Mesenchymal stem cell (in vitro differentiated cells and primary cell): Measurements from ENCODE around the gene CROT.
A peak's percentile ranks its signal among the peaks of the same experiment; 100 is the strongest.

Experiments
- DNase-seq: peaks from one replicate; pipeline ENCODE4 v3.0.0-alpha.2; 2013
- H2AFZ ChIP-seq: one replicate; pipeline ENCODE4 v1.6.1; 2013; ENCODE audit warnings: low read depth, mild to moderate bottlenecking, control low read depth, inconsistent platforms, low read length, moderate library complexity
- H2AK5ac ChIP-seq: 2 replicates; pipeline ENCODE4 v1.6.1; 2013; ENCODE audit warnings: low read length, moderate library complexity, mild to moderate bottlenecking, inconsistent platforms; ENCODE audit not compliant: severe bottlenecking
- H2BK120ac ChIP-seq: one replicate; pipeline ENCODE4 v1.6.1; 2013; ENCODE audit warnings: low read depth, mild to moderate bottlenecking, inconsistent platforms, low read length, moderate library complexity
- H2BK12ac ChIP-seq, 2 experiments: one replicate each; pipeline ENCODE4 v1.6.1; 2013; ENCODE audit warnings: inconsistent platforms in 2 of 2, low read length in 2 of 2, mild to moderate bottlenecking in 2 of 2, moderate library complexity in 2 of 2, control low read depth in 1 of 2
- H2BK15ac ChIP-seq: one replicate; pipeline ENCODE4 v1.6.1; 2013; ENCODE audit warnings: mild to moderate bottlenecking, low read depth, inconsistent platforms; ENCODE audit not compliant: poor library complexity, severe bottlenecking
- H2BK5ac ChIP-seq: 2 replicates; pipeline ENCODE4 v1.6.1; 2013; ENCODE audit warnings: low read depth, mild to moderate bottlenecking, low read length, control low read depth, inconsistent platforms; ENCODE audit not compliant: poor library complexity, severe bottlenecking
- H3K14ac ChIP-seq, 2 experiments: one replicate each; pipeline ENCODE4 v1.6.1; 2013; ENCODE audit warnings: inconsistent platforms in 2 of 2, low read length in 2 of 2, control low read depth in 1 of 2, mild to moderate bottlenecking in 1 of 2, moderate library complexity in 1 of 2
- H3K18ac ChIP-seq, 2 experiments: one replicate each; pipeline ENCODE4 v1.6.1; 2013; ENCODE audit warnings: inconsistent platforms in 2 of 2, low read length in 2 of 2, control low read depth in 1 of 2, low read depth in 1 of 2, mild to moderate bottlenecking in 1 of 2
- H3K23ac ChIP-seq, 2 experiments: one replicate each; pipeline ENCODE4 v1.6.1; 2013; ENCODE audit warnings: inconsistent platforms in 2 of 2, low read length in 2 of 2, mild to moderate bottlenecking in 2 of 2, moderate library complexity in 2 of 2, control low read depth in 1 of 2
- H3K27ac ChIP-seq: 2 replicates; pipeline ENCODE4 v1.5.1; 2013; ENCODE audit warnings: mild to moderate bottlenecking, moderate library complexity, low read length, control low read depth, inconsistent platforms; ENCODE audit not compliant: poor library complexity, severe bottlenecking
- H3K27me3 ChIP-seq, 2 experiments: 2 replicates each; pipeline versions ENCODE4 v1.6.1 to v1.7.0; 2013; ENCODE audit warnings: low read length in 2 of 2, mild to moderate bottlenecking in 2 of 2, moderate library complexity in 2 of 2, control low read depth in 1 of 2, inconsistent platforms in 1 of 2; ENCODE audit not compliant: control insufficient read depth in 1 of 2, insufficient read depth in 1 of 2
- H3K36me3 ChIP-seq, 2 experiments: 2 replicates each; pipeline versions ENCODE4 v1.6.1 to v1.7.0; 2013; ENCODE audit warnings: low read length in 2 of 2, control low read depth in 1 of 2, inconsistent platforms in 1 of 2, low read depth in 1 of 2, mild to moderate bottlenecking in 1 of 2; ENCODE audit not compliant: insufficient read depth in 2 of 2, control insufficient read depth in 1 of 2
- H3K4ac ChIP-seq, 2 experiments: one replicate each; pipeline ENCODE4 v1.6.1; 2013; ENCODE audit warnings: inconsistent platforms in 2 of 2, low read length in 2 of 2, mild to moderate bottlenecking in 2 of 2, moderate library complexity in 2 of 2, control low read depth in 1 of 2, low read depth in 1 of 2
- H3K4me1 ChIP-seq: 2 replicates; pipeline ENCODE4 v1.6.1; 2013; ENCODE audit warnings: low read depth, low read length, control low read depth; ENCODE audit not compliant: control insufficient read depth, insufficient read depth
- H3K4me2 ChIP-seq: 2 replicates; pipeline ENCODE4 v1.6.1; 2013; ENCODE audit warnings: low read length, mild to moderate bottlenecking, inconsistent platforms; ENCODE audit not compliant: poor library complexity, severe bottlenecking
- H3K4me3 ChIP-seq, 2 experiments: 2 replicates each; pipeline versions ENCODE4 v1.5.1 to v1.7.0; 2013; ENCODE audit warnings: low read length in 2 of 2, mild to moderate bottlenecking in 2 of 2, control low read depth in 1 of 2, low read depth in 1 of 2; ENCODE audit not compliant: insufficient read depth in 1 of 2
- H3K79me1 ChIP-seq: replicated peaks from 2 replicates; pipeline ENCODE4 v1.6.1; 2013; ENCODE audit warnings: mild to moderate bottlenecking, control low read depth, low read length, inconsistent platforms; ENCODE audit not compliant: poor library complexity, severe bottlenecking
- H3K9ac ChIP-seq: 2 replicates; pipeline ENCODE4 v1.7.0; 2013; ENCODE audit warnings: mild to moderate bottlenecking, low read length, moderate library complexity
- H3K9me3 ChIP-seq: 2 replicates; pipeline ENCODE4 v1.7.0; 2013; ENCODE audit warnings: mild to moderate bottlenecking, low read length; ENCODE audit not compliant: control insufficient read depth
- H4K8ac ChIP-seq: one replicate; pipeline ENCODE4 v1.6.1; 2013; ENCODE audit warnings: inconsistent platforms, mild to moderate bottlenecking, low read length, moderate library complexity
- H4K91ac ChIP-seq: one replicate; pipeline ENCODE4 v1.6.1; 2013; ENCODE audit warnings: mild to moderate bottlenecking, low read length, inconsistent platforms
- WGBS: methylation state at CpG from one replicate; pipeline ENCODE4 v1.1.7; 2013; ENCODE audit warnings: mixed read lengths; 5-methylcytosine and 5-hydroxymethylcytosine counted together

CROT gene

DNA sequence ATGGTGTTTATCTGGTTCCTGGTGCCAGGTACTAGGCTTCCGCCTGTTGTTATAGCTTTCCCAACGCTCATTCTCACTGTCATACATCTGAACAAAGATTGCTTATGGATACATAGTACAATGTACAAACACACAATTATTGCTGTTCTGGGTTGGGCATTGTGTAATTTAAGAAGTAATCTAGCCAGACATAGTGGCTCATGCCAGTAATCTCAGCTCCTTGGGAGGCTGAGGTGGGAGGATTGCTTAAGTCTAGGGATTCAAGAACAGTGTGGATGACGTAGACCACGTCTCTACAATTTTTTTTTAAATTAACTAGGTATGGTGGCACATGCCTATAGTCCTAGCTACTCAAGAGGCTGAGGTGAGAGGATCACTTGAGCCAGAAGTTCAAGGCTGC is 9.3 kb upstream of the CROT start:
- peaks cover 5% of the 10 kb centered on the region for H3K79me1 ChIP-seq
- H3K4me1 ChIP-seq: no peaks in the 10 kb centered on the region
- H3K36me3 ChIP-seq: peaks cover 4 to 7% of the 10 kb centered on the region in 2 experiments
- no peak overlapping the region for H2AFZ ChIP-seq
- no peak overlapping the region for H3K9ac ChIP-seq
- 100% methylated on average over 3 of the region's 4 CpGs for WGBS
- H2BK120ac ChIP-seq: no peak overlapping the region
- no peak overlapping the region for H3K18ac ChIP-seq
- H3K14ac ChIP-seq: no peak overlapping the region
- no peak overlapping the region for H2BK12ac ChIP-seq
- no peak overlapping the region for H2BK15ac ChIP-seq
- no peak overlapping the region for H4K8ac ChIP-seq
- no peak overlapping the region for H3K23ac ChIP-seq
- H3K9me3 ChIP-seq: no peaks in the 10 kb centered on the region
- H4K91ac ChIP-seq: no peak overlapping the region
- no peak overlapping the region for H2BK5ac ChIP-seq
- H3K4me3 ChIP-seq: no peak overlapping the region
- H2AK5ac ChIP-seq: no peak overlapping the region
- H3K27me3 ChIP-seq: no peaks in the 10 kb centered on the region
- H3K4me2 ChIP-seq: no peak overlapping the region
- no peak overlapping the region for H3K4ac ChIP-seq
- H3K27ac ChIP-seq: no peak overlapping the region
- DNase-seq: no peak

DNA sequence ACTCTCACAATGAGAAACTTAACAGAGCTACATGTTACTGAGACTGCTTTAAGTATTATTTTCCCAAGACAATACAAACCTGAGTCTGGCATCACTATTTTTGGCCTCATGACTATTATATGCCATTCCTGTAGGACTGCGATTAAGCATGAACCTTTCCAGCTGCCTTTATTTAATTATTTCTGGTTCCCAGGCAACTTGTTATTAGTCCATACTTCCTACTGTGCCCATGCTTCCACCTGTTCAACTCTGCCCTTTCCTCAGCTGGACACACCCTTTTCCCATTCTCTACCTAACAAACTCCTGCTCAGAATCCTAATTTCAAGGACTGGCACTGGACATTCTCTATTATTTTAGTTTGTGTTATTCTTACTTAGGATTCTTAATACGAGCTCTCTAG is 8.1 kb upstream of the CROT start:
- H3K23ac ChIP-seq: no peak overlapping the region
- peaks cover 8 to 10% of the 10 kb centered on the region in 2 experiments for H3K36me3 ChIP-seq
- no peak overlapping the region for H3K4me3 ChIP-seq
- no peak overlapping the region for H3K14ac ChIP-seq
- H3K18ac ChIP-seq: no peak overlapping the region
- no peak overlapping the region for H2BK5ac ChIP-seq
- H3K79me1 ChIP-seq: peaks cover 9% of the 10 kb centered on the region
- H3K9me3 ChIP-seq: no peaks in the 10 kb centered on the region
- H2AFZ ChIP-seq: no peak overlapping the region
- no peak overlapping the region for H3K4ac ChIP-seq
- no peak overlapping the region for H3K4me2 ChIP-seq
- no peak overlapping the region for H4K8ac ChIP-seq
- H2BK120ac ChIP-seq: no peak overlapping the region
- H3K9ac ChIP-seq: no peak overlapping the region
- no peak overlapping the region for H2BK15ac ChIP-seq
- no peaks in the 10 kb centered on the region for H3K27me3 ChIP-seq
- WGBS: 96% methylated on average over 1 of the region's 2 CpGs
- no peak overlapping the region for H4K91ac ChIP-seq
- H3K4me1 ChIP-seq: no peaks in the 10 kb centered on the region
- no peak overlapping the region for H2AK5ac ChIP-seq
- H2BK12ac ChIP-seq: no peak overlapping the region
- no peak overlapping the region for H3K27ac ChIP-seq
- DNase-seq: no peak

DNA sequence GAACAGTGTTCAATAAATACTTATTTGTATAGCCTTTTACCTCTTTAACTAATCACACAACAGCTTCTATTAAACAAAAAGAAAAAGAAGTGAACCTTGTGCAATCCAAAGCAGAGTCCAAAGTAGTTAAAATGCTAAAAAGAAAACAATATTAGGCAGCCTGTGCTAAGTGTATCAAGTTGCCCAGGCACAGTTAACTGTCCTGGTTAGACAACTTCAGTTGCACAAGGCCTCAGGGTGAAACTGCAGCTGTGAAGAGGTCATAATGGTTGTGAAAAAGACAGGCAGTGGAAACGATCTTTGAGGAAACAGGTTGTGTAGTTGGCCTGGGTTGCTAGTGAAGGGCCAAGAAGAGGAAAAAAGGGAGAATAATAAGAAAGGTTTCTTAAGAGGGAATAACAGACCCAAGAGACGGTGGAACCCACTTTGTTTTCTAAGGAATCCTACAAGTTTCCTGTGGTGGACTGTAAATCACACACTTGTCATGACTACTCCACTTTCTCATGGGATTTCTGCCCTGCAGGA is 6.0 kb upstream of the CROT start:
- DNase-seq: peak; percentile 59
- H4K91ac ChIP-seq: no peak overlapping the region
- H2BK15ac ChIP-seq: no peak overlapping the region
- H2BK120ac ChIP-seq: no peak overlapping the region
- H3K27ac ChIP-seq: no peak overlapping the region
- no peak overlapping the region for H2AK5ac ChIP-seq
- no peak overlapping the region for H3K4me2 ChIP-seq
- H2BK12ac ChIP-seq: no peak overlapping the region
- H3K4ac ChIP-seq: no peak overlapping the region
- no peak overlapping the region for H4K8ac ChIP-seq
- no peaks in the 10 kb centered on the region for H3K4me1 ChIP-seq
- no peak overlapping the region for H3K9ac ChIP-seq
- H3K18ac ChIP-seq: no peak overlapping the region
- H3K27me3 ChIP-seq: no peaks in the 10 kb centered on the region
- H3K9me3 ChIP-seq: no peaks in the 10 kb centered on the region
- no peak overlapping the region for H3K4me3 ChIP-seq
- WGBS: 17% methylated on average over 2 of the region's 2 CpGs
- H2BK5ac ChIP-seq: no peak overlapping the region
- H3K23ac ChIP-seq: no peak overlapping the region
- peaks cover 8 to 10% of the 10 kb centered on the region in 2 experiments for H3K36me3 ChIP-seq
- no peak overlapping the region for H3K14ac ChIP-seq
- H2AFZ ChIP-seq: no peak overlapping the region
- H3K79me1 ChIP-seq: peaks cover 9% of the 10 kb centered on the region

DNA sequence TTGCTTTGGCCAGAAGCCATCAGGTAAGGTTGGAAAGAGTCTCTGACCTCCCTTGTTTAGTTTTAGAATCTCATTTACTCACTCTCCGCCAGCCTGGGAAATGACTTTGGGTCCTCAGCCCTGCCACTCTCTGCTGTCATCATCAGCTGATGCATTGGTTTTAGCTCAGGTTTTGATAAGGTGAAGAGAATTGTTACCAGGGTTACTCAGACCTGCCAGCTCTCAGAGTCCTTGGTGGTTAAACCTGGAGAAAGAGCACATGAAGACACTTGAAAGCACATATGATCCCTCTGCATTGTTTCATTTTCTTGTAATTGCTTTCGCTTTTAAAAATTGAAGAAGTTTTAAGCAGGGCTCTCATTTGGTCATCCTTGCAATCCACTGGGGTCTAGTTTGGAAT is 4.0 kb upstream of the CROT start:
- no peak overlapping the region for H3K4me2 ChIP-seq
- no peak overlapping the region for H2AK5ac ChIP-seq

More for the DNA sequence above, 4.0 kb upstream of the CROT start:
- H2BK12ac ChIP-seq: no peak overlapping the region
- H3K23ac ChIP-seq: no peak overlapping the region
- 99% methylated on average over 2 of the region's 2 CpGs for WGBS
- H3K4ac ChIP-seq: no peak overlapping the region
- no peak overlapping the region for H3K4me3 ChIP-seq
- no peak overlapping the region for H2BK15ac ChIP-seq
- H3K18ac ChIP-seq: no peak overlapping the region
- H3K36me3 ChIP-seq: peaks cover 8 to 10% of the 10 kb centered on the region in 2 experiments
- H3K79me1 ChIP-seq: peaks cover 12% of the 10 kb centered on the region
- no peak overlapping the region for H3K27ac ChIP-seq
- no peak overlapping the region for H2BK5ac ChIP-seq
- no peak for DNase-seq
- H4K91ac ChIP-seq: no peak overlapping the region
- no peak overlapping the region for H2BK120ac ChIP-seq
- no peak overlapping the region for H3K14ac ChIP-seq
- H3K9ac ChIP-seq: no peak overlapping the region
- no peaks in the 10 kb centered on the region for H3K27me3 ChIP-seq
- no peak overlapping the region for H4K8ac ChIP-seq
- no peaks in the 10 kb centered on the region for H3K4me1 ChIP-seq
- no peaks in the 10 kb centered on the region for H3K9me3 ChIP-seq
- no peak overlapping the region for H2AFZ ChIP-seq
